ENCODE results near the gene FOXE1. TPM values are rescaled to one million over a fixed set of nuclear protein-coding genes. Genes with fewer than 3 reads are reported as not detected.

The FOXE1 gene
- total and polyA plus RNA-seq, 2 of the 13 experiments (the other 11 are each of a cell fraction or from before 2014, with no cell fraction given): not detected

DNA sequence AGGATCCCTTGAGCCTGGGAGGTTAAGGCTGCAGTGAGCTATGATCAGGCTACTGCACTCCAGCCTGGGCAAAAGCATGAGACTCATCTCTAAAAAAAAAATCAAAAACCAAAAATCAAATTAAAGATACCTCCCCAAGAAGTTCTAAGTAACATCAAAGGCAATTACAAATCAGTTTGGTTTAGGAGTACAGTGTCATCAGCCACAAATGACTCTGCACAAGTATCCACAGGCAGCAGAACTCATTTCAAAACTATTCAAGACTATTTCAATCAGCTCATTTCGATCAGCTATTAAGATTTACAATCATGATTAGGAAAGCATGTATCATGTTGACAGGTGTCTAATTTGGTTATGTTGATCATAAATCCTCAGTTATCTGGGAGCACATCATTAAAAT lies 50.2 kb downstream of the FOXE1 start:
- ChIA-PET CTCF (ENCODE audit: low intra/inter-chr PET ratio, low total read pairs) (no interaction called here), POLR2A (no interaction called here)
- 93% methylated on average over 1 of the region's 1 CpG for WGBS (ENCODE audit: low lambda C conversion rate)
- peaks cover 15% of the 10 kb centered on the region for H3K4me1 ChIP-seq (ENCODE audit: insufficient read depth, low read length)
- no peaks in the 10 kb centered on the region for H3K79me2 ChIP-seq (ENCODE audit: insufficient read depth, low read length)
- peaks cover 11 to 17% of the 10 kb centered on the region in 2 experiments; a peak in 4 of 5 replicates for H3K36me3 ChIP-seq (replicated peaks in 1 of 2; ENCODE audit: control insufficient read depth in 1 of 2, insufficient read depth in 2 of 2, low read length in 2 of 2)
- no peaks in the 10 kb centered on the region for H3K27me3 ChIP-seq (ENCODE audit: control insufficient read depth in 1 of 2, insufficient read depth in 2 of 2, low read length in 2 of 2)
- BruUV-seq (replicated peaks): no TSS peak
- TF ChIP-seq, protein P1, sequence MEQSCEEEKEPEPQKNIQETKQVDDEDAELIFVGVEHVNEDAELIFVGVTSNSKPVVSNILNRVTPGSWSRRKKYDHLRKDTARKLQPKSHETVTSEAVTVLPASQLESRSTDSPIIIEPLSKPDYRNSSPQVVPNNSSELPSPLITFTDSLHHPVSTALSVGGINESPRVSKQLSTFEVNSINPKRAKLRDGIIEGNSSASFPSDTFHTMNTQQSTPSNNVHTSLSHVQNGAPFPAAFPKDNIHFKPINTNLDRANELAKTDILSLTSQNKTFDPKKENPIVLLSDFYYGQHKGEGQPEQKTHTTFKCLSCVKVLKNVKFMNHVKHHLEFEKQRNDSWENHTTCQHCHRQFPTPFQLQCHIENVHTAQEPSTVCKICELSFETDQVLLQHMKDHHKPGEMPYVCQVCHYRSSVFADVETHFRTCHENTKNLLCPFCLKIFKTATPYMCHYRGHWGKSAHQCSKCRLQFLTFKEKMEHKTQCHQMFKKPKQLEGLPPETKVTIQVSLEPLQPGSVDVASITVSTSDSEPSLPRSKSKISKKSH (CRISPR knock-in tag; IDR thresholded peaks at IDR 0.05; ENCODE audit: borderline replicate concordance): no peak
- no peak for TF ChIP-seq ZNF652 (CRISPR knock-in tag; IDR thresholded peaks at IDR 0.05; ENCODE audit: borderline replicate concordance, low read depth)
- no peak for TF ChIP-seq HOXA5 (CRISPR knock-in tag; IDR thresholded peaks at IDR 0.05)
- TF ChIP-seq ZNF33B (CRISPR knock-in tag; IDR thresholded peaks at IDR 0.05): no peak
- no peak for TF ChIP-seq HIVEP1 (CRISPR knock-in tag; IDR thresholded peaks at IDR 0.05)
- TF ChIP-seq, protein P2, sequence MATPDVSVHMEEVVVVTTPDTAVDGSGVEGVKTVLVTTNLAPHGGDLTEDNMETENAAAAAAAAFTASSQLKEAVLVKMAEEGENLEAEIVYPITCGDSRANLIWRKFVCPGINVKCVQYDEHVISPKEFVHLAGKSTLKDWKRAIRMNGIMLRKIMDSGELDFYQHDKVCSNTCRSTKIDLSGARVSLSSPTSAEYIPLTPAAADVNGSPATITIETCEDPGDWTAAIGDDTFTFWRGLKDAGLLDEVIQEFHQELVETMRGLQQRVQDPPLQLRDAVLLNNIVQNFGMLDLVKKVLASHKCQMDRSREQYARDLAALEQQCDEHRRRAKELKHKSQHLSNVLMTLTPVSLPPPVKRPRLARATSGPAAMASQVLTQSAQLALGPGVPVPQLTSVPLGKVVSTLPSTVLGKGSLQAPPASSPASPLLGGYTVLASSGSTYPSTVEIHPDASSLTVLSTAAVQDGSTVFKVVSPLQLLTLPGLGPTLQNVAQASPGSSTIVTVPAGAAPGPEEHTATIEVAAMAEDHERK (CRISPR knock-in tag; IDR thresholded peaks at IDR 0.05; ENCODE audit: low read depth): no peak
- TF ChIP-seq, protein P3, sequence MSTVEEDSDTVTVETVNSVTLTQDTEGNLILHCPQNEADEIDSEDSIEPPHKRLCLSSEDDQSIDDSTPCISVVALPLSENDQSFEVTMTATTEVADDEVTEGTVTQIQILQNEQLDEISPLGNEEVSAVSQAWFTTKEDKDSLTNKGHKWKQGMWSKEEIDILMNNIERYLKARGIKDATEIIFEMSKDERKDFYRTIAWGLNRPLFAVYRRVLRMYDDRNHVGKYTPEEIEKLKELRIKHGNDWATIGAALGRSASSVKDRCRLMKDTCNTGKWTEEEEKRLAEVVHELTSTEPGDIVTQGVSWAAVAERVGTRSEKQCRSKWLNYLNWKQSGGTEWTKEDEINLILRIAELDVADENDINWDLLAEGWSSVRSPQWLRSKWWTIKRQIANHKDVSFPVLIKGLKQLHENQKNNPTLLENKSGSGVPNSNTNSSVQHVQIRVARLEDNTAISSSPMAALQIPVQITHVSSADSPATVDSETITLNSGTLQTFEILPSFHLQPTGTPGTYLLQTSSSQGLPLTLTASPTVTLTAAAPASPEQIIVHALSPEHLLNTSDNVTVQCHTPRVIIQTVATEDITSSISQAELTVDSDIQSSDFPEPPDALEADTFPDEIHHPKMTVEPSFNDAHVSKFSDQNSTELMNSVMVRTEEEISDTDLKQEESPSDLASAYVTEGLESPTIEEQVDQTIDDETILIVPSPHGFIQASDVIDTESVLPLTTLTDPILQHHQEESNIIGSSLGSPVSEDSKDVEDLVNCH (CRISPR knock-in tag; IDR thresholded peaks at IDR 0.05): no peak
- DNase-seq (ENCODE audit: low spot score): no peak
- no peaks in the 10 kb centered on the region for H3K9me3 ChIP-seq (ENCODE audit: low read length)
- H3K4me3 ChIP-seq (replicated peaks in 1 of 3; ENCODE audit: insufficient read depth in 1 of 3, low read depth in 2 of 3, low read length in 3 of 3): no peak overlapping the region
- no peak for FAIRE-seq
- in situ Hi-C loops (cut with HindIII; ENCODE audit: extremely low pct_ligation_motif_present, low pct_unique_long_range_greater_than_20kb): no loop called here
- no peak for ATAC-seq
- no peak overlapping the region for H3K27ac ChIP-seq (ENCODE audit: extremely low read length, insufficient read depth, low read length)
- no peak overlapping the region for H3K4me2 ChIP-seq (ENCODE audit: low read depth, low read length)
- no peaks in the 10 kb centered on the region for H4K20me1 ChIP-seq (ENCODE audit: insufficient read depth, low read length)
- H3K9ac ChIP-seq (ENCODE audit: insufficient read depth, low read depth, low read length): no peak overlapping the region
- intact Hi-C loops (cut with micrococcal nuclease; ENCODE audit: unreplicated experiment): no loop called here
- no peak overlapping the region for H2AFZ ChIP-seq (ENCODE audit: low read length)
